GM12875 (cell line): ENCODE measurements around the gene AKAP13.

Experiments
- H3K4me3 ChIP-seq: one replicate; pipeline ENCODE4 v1.5.1; 2011; ENCODE audit warnings: low read depth, low read length, control low read depth
- CTCF ChIP-seq: IDR thresholded peaks from 2 replicates; pipeline ENCODE4 v1.5.1; 2011; ENCODE audit warnings: low read depth, mild to moderate bottlenecking, control low read depth, inconsistent platforms, low read length, moderate library complexity, borderline replicate concordance; ENCODE audit not compliant: insufficient read depth

Gene AKAP13

DNA sequence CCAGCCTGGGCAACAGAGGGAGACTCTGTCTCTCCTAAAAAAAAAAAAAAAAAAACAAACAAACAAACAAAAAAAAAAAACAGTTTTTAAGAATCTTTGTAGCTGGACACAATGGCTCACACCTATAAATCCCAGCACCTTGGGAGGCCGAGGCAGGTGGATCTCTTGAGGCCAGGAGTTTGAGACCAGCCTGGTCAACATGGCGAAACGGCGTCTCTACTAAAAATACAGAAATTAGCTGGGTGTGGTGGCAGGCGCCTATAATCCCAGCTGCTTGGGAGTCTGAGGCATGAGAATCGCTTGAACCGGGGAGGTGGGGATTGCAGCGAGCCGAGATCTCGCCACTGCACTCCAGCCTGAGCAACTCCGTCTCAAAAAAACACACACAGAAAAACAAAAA is 361.3 kb downstream of the AKAP13 start:
- no peak overlapping the region for H3K4me3 ChIP-seq
- no peak for TF ChIP-seq CTCF

DNA sequence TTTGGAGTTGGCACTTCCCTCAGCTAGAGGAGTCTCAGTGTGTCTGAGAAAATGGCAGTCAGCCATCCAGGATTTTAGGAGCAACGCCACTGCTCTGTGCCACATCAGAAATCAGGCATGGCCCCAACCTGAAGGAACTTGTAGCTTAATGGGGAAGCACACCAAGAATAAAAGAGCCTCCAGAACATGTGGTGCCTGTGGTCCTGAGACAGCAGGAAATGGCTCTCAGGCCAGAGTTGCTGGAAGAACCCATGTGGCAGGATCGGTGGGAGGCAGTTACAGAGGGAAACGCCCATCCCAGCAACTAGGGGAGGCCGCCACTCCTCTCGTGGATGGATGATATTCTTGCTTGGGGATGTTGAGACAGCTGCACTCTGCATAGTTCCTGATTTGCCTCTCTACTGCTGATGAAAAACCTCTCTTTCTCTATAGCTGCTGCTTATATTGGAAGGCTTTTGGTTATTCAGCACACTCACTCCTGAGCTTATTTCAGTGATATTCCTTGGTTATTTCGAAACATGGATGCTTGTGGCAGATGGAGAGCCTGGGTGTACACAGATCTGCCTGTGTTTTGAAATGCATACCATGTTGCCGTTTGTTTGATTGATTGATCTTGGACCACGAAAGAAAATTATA is 361.9 kb downstream of the AKAP13 start:
- no peak for TF ChIP-seq CTCF
- H3K4me3 ChIP-seq: no peak overlapping the region

GRCh38 chr15:85743392-85744055 is 363.1 kb downstream of the AKAP13 start:
- no peak for TF ChIP-seq CTCF
- H3K4me3 ChIP-seq: no peak overlapping the region

- no peak for TF ChIP-seq CTCF
- H3K4me3 ChIP-seq: no peak overlapping the region
Observed at GRCh38 chr15:85744579-85744978, 364.2 kb downstream of the AKAP13 start.

- no peak for TF ChIP-seq CTCF
Observed at GRCh38 chr15:85745023-85745422, 364.6 kb downstream of the AKAP13 start.

GRCh38 chr15:85745525-85746150 is 365.2 kb downstream of the AKAP13 start:
- H3K4me3 ChIP-seq: no peak overlapping the region
- no peak for TF ChIP-seq CTCF

More at GRCh38 chr15:85745023-85745422, 364.6 kb downstream of the AKAP13 start:
- H3K4me3 ChIP-seq: no peak overlapping the region

- H3K4me3 ChIP-seq: no peak overlapping the region
- TF ChIP-seq CTCF: no peak
Observed at GRCh38 chr15:85746641-85747040, 366.2 kb downstream of the AKAP13 start.
